HFF-Myc (cell line): ENCODE results near the gene LGR6.
"Not testable (repeated sequence)": the region's sequence is repeated elsewhere in the genome, so short reads cannot be mapped to it uniquely, and the experiment has no call there.

Source experiments
- DNase-seq: peaks from one replicate; pipeline ENCODE4 v3.0.0-alpha.2; 2011; ENCODE audit warnings: low read depth; ENCODE audit errors: extremely low read depth
- H3K4me3 ChIP-seq: replicated peaks from 2 replicates; pipeline ENCODE4 v1.5.1; 2011; ENCODE audit warnings: low read depth, mild to moderate bottlenecking, control low read depth, low read length
- TF ChIP-seq, protein P1 (sequence below): IDR thresholded peaks from 2 replicates; pipeline ENCODE4 v1.5.1; 2012; ENCODE audit warnings: mild to moderate bottlenecking, low read depth, low read length, control low read depth; ENCODE audit errors: missing control alignments

LGR6 gene, protein sequence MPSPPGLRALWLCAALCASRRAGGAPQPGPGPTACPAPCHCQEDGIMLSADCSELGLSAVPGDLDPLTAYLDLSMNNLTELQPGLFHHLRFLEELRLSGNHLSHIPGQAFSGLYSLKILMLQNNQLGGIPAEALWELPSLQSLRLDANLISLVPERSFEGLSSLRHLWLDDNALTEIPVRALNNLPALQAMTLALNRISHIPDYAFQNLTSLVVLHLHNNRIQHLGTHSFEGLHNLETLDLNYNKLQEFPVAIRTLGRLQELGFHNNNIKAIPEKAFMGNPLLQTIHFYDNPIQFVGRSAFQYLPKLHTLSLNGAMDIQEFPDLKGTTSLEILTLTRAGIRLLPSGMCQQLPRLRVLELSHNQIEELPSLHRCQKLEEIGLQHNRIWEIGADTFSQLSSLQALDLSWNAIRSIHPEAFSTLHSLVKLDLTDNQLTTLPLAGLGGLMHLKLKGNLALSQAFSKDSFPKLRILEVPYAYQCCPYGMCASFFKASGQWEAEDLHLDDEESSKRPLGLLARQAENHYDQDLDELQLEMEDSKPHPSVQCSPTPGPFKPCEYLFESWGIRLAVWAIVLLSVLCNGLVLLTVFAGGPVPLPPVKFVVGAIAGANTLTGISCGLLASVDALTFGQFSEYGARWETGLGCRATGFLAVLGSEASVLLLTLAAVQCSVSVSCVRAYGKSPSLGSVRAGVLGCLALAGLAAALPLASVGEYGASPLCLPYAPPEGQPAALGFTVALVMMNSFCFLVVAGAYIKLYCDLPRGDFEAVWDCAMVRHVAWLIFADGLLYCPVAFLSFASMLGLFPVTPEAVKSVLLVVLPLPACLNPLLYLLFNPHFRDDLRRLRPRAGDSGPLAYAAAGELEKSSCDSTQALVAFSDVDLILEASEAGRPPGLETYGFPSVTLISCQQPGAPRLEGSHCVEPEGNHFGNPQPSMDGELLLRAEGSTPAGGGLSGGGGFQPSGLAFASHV

GRCh38 chr1:202193614-202194327 lies at the start of gene LGR6:
Gene LGR6, plus strand, starts transcription at chr1:202193799. Its CDS starts 191 bp downstream, at chr1:202193990.
- no peak within 1 kb of the TSS for H3K4me3 ChIP-seq
- no peak for DNase-seq
- TF ChIP-seq, protein P1, sequence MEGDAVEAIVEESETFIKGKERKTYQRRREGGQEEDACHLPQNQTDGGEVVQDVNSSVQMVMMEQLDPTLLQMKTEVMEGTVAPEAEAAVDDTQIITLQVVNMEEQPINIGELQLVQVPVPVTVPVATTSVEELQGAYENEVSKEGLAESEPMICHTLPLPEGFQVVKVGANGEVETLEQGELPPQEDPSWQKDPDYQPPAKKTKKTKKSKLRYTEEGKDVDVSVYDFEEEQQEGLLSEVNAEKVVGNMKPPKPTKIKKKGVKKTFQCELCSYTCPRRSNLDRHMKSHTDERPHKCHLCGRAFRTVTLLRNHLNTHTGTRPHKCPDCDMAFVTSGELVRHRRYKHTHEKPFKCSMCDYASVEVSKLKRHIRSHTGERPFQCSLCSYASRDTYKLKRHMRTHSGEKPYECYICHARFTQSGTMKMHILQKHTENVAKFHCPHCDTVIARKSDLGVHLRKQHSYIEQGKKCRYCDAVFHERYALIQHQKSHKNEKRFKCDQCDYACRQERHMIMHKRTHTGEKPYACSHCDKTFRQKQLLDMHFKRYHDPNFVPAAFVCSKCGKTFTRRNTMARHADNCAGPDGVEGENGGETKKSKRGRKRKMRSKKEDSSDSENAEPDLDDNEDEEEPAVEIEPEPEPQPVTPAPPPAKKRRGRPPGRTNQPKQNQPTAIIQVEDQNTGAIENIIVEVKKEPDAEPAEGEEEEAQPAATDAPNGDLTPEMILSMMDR: no peak

- DNase-seq: no peak
Observed at GRCh38 chr1:202144402-202145067, 49.1 kb upstream of the LGR6 start, which contains the start of gene ARL8A. Gene ARL8A, minus strand, starts transcription at chr1:202144737. Its CDS starts 165 bp downstream, at chr1:202144572.

GRCh38 chr1:202145068-202145743 lies 48.4 kb upstream of the LGR6 start:
- TF ChIP-seq, protein P1: no peak
- no peak for DNase-seq
- H3K4me3 ChIP-seq: peak overlapping the region; percentile 83

More at GRCh38 chr1:202144402-202145067, 49.1 kb upstream of the LGR6 start, which contains the start of gene ARL8A:
- peak within 1 kb of the TSS; percentile 83 for H3K4me3 ChIP-seq
- TF ChIP-seq, protein P1: no peak

GRCh38 chr1:202145744-202146140 lies 47.9 kb upstream of the LGR6 start:
- not testable (repeated sequence) for H3K4me3 ChIP-seq, DNase-seq

DNA sequence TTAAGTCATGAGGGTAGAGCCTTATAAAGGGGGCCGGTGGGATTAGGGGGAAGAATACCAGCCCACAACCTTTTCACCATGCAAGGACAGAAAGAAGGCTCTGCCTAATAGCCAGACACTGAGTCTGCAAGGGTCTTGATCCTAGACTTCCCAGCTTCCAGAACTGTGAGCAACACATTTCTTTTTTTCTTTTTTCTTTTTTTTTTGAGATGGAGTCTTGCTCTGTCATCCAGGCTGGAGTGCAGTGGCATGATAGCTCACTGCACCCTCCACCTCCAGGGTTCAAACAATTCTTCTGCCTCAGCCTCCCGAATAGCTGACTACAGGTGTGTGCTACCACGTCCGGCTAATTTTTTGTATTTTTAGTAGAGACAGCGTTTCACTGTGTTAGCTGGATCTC lies 47.3 kb upstream of the LGR6 start:
- TF ChIP-seq, protein P1: no peak
- H3K4me3 ChIP-seq: no peak overlapping the region
- DNase-seq: no peak

GRCh38 chr1:202146993-202147392 lies 46.6 kb upstream of the LGR6 start:
- TF ChIP-seq, protein P1: no peak
- DNase-seq: no peak
- no peak overlapping the region for H3K4me3 ChIP-seq
